C4-2B (cell line): ENCODE measurements around the gene KDM4C.

Experiments used
- ZFX ChIP-seq: fragments of 450-650 bp; IDR thresholded peaks from 2 replicates; pipeline ENCODE4 v1.6.1; 2017
- TF ChIP-seq, protein P1 (sequence below): fragments of 450-650 bp; conservative IDR thresholded peaks from 2 replicates; pipeline ENCODE4 v1.5.1; 2017; ENCODE audit warnings: mild to moderate bottlenecking

DNA sequence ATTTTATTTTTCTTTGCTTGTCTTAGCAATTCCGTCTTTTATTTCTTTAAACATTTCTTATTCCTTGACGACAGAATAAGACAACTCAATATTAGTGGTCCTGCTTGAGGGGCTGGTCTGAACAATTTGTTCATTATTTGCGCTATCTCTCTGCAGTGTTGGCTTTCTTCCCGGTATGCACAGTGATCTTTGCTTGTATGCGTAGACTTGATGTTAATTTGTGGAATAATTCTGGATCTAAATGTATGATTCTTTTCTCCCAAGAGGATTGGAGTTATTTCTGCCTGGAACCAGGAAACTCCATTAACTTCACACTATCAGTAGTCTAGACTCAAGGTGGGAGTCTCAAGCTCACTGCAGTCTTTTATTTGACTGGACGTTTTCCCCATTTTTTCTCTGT, 80.4 kb downstream of the KDM4C start:
- TF ChIP-seq, protein P1, sequence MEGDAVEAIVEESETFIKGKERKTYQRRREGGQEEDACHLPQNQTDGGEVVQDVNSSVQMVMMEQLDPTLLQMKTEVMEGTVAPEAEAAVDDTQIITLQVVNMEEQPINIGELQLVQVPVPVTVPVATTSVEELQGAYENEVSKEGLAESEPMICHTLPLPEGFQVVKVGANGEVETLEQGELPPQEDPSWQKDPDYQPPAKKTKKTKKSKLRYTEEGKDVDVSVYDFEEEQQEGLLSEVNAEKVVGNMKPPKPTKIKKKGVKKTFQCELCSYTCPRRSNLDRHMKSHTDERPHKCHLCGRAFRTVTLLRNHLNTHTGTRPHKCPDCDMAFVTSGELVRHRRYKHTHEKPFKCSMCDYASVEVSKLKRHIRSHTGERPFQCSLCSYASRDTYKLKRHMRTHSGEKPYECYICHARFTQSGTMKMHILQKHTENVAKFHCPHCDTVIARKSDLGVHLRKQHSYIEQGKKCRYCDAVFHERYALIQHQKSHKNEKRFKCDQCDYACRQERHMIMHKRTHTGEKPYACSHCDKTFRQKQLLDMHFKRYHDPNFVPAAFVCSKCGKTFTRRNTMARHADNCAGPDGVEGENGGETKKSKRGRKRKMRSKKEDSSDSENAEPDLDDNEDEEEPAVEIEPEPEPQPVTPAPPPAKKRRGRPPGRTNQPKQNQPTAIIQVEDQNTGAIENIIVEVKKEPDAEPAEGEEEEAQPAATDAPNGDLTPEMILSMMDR, result no peak
- no peak for TF ChIP-seq ZFX
